Testis (tissue), 2 donors: ENCODE results near the gene GDPD5.

Experiments
- POLR2A ChIP-seq: fragments of 450-650 bp; IDR thresholded peaks from one replicate; pipeline ENCODE4 v1.6.1; 2017; ENCODE audit warnings: antibody characterized with exemption, mild to moderate bottlenecking, moderate library complexity
- TF ChIP-seq, protein P1 (sequence below), 3 experiments: fragments of 450-650 bp in 2 of 3; fragments of 200-600 bp in 1 of 3; sonication (generic) in 1 of 3; IDR thresholded peaks; one replicate each; pipeline ENCODE4 v1.5.1; 2016 to 2019; ENCODE audit warnings: antibody characterized with exemption in 3 of 3, mild to moderate bottlenecking in 2 of 3, moderate library complexity in 1 of 3

- TF ChIP-seq, protein P1, sequence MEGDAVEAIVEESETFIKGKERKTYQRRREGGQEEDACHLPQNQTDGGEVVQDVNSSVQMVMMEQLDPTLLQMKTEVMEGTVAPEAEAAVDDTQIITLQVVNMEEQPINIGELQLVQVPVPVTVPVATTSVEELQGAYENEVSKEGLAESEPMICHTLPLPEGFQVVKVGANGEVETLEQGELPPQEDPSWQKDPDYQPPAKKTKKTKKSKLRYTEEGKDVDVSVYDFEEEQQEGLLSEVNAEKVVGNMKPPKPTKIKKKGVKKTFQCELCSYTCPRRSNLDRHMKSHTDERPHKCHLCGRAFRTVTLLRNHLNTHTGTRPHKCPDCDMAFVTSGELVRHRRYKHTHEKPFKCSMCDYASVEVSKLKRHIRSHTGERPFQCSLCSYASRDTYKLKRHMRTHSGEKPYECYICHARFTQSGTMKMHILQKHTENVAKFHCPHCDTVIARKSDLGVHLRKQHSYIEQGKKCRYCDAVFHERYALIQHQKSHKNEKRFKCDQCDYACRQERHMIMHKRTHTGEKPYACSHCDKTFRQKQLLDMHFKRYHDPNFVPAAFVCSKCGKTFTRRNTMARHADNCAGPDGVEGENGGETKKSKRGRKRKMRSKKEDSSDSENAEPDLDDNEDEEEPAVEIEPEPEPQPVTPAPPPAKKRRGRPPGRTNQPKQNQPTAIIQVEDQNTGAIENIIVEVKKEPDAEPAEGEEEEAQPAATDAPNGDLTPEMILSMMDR (IDR thresholded peaks at IDR 0.05): no peak
- no peak for TF ChIP-seq POLR2A
Measured at GRCh38 chr11:75387736-75388294, 137.9 kb downstream of the GDPD5 start.
